SIG-M5 (cell line): ENCODE results near the gene FOXD3.
"Not testable (repeated sequence)": the region's sequence is repeated elsewhere in the genome, so short reads cannot be mapped to it uniquely, and the experiment has no call there.

Source experiments
- DNase-seq: peaks from one replicate; lab custom pipeline; 2025; lab: John Stamatoyannopoulos, UW

Gene FOXD3

GRCh38 chr1:63321066-63321784, 1.1 kb upstream of the FOXD3 start:
- DNase-seq, result no peak

GRCh38 chr1:63321785-63322113, 618 bp upstream of the FOXD3 start:
- DNase-seq, result no peak

GRCh38 chr1:63322944-63323864, 837 bp downstream of the FOXD3 start:
- no peak for DNase-seq

GRCh38 chr1:63323865-63324778, 1.8 kb downstream of the FOXD3 start:
- no peak for DNase-seq

GRCh38 chr1:63324779-63325119, 2.4 kb downstream of the FOXD3 start:
- no peak for DNase-seq

- no peak for DNase-seq
These were observed 3.1 kb downstream of the FOXD3 start for GRCh38 chr1:63325279-63325985.

GRCh38 chr1:63326106-63326472, 3.7 kb downstream of the FOXD3 start:
- no peak for DNase-seq

GRCh38 chr1:63326473-63327380, 4.4 kb downstream of the FOXD3 start:
- no peak for DNase-seq

- DNase-seq, result no peak
These were observed 5.2 kb downstream of the FOXD3 start for GRCh38 chr1:63327417-63328054.

GRCh38 chr1:63328122-63328521, 5.8 kb downstream of the FOXD3 start:
- no peak for DNase-seq

- no peak for DNase-seq
These were observed 6.4 kb downstream of the FOXD3 start for GRCh38 chr1:63328781-63329180.

- DNase-seq, result no peak
These were observed 7.4 kb downstream of the FOXD3 start for GRCh38 chr1:63329621-63330330.

- no peak for DNase-seq
These were observed 8.1 kb downstream of the FOXD3 start for GRCh38 chr1:63330331-63330916.

- no peak for DNase-seq
These were observed 20.0 kb downstream of the FOXD3 start for GRCh38 chr1:63342402-63342801.

- DNase-seq, result no peak
These were observed 21.6 kb downstream of the FOXD3 start for GRCh38 chr1:63343922-63344321.

- no peak for DNase-seq
These were observed 28.0 kb downstream of the FOXD3 start for GRCh38 chr1:63350320-63350719.

GRCh38 chr1:63352736-63353135, 30.4 kb downstream of the FOXD3 start:
- DNase-seq, result no peak

- DNase-seq, result not testable (repeated sequence)
These were observed 33.9 kb downstream of the FOXD3 start for GRCh38 chr1:63356234-63356633.

GRCh38 chr1:63359561-63359960, 37.2 kb downstream of the FOXD3 start:
- no peak for DNase-seq
